ENCODE measurements around the gene MED15.
"Not testable (repeated sequence)": the region's sequence is repeated elsewhere in the genome, so short reads cannot be mapped to it uniquely, and the experiment has no call there.

The MED15 gene, protein sequence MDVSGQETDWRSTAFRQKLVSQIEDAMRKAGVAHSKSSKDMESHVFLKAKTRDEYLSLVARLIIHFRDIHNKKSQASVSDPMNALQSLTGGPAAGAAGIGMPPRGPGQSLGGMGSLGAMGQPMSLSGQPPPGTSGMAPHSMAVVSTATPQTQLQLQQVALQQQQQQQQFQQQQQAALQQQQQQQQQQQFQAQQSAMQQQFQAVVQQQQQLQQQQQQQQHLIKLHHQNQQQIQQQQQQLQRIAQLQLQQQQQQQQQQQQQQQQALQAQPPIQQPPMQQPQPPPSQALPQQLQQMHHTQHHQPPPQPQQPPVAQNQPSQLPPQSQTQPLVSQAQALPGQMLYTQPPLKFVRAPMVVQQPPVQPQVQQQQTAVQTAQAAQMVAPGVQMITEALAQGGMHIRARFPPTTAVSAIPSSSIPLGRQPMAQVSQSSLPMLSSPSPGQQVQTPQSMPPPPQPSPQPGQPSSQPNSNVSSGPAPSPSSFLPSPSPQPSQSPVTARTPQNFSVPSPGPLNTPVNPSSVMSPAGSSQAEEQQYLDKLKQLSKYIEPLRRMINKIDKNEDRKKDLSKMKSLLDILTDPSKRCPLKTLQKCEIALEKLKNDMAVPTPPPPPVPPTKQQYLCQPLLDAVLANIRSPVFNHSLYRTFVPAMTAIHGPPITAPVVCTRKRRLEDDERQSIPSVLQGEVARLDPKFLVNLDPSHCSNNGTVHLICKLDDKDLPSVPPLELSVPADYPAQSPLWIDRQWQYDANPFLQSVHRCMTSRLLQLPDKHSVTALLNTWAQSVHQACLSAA

DNA sequence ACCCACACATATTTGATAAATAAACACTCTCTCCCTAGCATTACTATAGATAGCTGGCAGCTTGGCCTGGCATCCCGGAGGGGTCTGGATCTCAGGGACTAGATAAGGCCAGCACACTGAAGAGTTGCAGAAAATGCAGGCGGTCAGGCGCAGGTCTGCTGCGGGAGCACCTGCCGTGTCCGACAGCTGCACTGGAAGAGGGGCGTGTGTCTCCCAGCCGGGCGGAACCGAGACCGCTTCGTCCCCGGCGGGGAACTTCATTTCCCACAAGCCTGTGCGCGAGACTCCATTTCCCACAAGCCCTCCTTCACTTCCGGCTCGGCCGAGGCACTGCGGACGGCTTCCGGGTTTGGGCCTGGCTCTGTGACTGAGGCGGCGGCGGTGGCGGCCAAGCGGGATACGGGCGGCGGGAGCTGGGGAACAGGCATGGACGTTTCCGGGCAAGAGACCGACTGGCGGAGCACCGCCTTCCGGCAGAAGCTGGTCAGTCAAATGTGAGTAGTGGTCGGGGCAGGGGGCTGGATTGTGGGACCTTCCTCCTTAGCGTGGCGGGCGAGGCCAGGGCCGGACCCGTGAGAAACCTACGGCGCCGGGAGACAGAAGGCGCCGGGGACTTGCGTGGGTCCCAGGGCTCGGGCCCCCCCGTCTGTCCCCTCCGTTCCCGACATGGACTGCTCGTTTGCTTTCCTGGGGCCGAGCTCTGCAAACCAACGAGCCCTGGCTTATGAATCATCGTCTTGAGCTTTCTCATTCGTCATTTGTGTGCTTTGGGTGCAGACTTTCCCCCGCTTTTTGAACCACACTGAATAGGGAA, at the start of gene MED15:
Gene MED15 (plus strand): TSS at position 358 of the 814 bp plus-strand sequence. CDS start 69 bp downstream, at position 427.
- peak; percentile 71 for DNase-seq

DNA sequence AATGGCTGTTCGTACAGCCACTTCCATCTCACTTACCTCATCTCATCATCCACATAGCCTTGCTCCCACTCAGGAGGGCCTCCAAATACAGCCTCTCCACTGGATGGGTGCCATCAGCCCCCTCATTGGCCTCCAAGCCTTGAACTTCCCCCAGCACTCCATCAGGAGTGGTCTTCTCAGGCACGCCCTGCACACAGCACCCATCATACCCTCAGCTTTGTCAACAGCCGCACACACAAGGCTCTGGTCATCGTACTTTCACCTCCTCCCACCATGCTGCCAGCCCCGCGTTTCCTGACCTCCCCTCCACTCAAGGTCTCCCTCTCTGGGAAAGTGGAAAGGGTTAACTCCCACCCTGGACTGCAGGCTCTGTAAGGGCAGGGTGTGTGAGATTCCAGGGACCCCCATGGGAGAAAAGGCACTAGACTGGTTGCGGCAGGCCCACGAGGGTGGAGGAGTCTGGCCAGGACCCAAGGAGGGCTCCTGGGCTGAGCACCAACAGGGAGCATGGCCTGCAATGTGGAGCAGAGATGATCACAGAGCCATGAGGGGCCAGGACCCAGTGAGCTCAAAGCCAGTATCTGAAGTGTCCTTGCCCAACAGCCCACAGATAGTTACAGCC, 48.8 kb upstream of the MED15 start:
- DNase-seq: no peak

DNA sequence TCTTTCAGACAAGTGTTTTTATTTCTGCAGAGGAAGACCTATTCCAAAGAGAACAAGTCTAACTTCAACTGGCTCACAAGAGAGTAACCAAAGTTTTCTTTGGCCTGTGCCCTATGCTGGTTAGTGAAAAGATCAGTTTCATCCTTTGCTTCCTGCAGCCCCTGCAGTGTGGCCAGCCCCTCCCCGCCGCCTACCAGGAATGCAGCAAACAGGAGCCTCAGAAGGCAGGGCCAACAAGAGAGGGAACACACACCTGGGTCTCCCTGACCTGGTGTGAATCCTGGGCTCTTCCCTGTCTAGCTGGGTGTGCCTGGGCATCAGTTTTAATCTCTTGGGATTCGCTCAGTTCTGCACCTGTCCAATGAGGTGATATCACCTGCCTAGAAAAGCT, 48.3 kb upstream of the MED15 start:
- DNase-seq: no peak

DNA sequence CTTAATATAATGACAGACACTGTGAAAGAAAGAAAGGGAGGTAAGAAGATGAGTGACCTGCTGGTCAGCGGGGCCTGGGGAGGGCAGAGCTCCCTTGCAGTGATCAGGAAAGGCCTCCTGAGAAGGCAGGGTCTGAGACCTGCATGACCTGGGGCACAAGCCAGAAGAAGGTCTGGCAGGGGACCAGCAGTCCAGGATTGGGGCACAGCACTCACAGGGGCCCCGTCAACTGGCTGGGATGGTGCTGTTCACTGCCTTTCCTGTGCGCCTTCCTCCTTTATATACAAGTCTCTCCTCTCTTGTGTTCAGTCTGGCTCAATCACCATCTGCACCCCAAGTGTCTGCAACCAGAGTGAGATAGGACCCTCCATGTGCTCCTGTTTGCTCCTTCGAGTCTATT, 47.5 kb upstream of the MED15 start:
- DNase-seq: no peak

DNA sequence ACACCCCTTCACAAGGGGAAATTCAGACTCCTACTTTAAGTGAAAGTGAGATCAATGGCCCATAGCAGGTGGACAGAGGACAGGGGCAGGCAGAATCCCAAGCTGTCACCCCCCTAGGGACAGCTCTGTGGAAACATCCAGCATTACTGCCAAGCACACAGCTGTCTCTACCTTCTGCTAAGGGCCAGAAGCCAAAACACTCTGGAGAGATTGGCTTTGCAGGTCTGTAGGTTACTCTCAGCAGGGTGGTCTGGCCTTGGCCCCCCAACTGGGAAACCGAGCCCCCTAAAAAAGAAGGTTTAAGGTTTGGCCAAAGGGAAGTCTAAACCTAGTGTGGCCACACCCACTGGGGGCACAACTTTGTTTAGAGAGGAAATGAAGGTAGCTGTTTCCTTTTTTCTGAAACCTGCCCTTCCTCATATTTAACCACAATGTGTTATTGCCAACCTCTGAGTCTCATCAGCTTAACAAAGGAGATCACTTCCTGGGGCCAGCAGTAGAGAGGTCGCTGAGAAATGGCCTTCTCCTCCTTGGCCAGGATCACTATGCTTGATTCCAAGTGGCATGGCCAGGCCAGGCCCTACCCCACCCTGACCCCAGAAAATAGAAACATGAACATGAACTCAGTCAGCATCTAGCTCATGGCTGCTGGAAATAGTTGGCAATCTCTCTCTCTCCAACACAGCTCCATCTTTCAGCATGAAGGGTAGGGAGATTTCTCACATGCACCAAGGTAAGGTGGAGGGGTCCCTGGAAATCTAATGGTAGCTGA, 43.9 kb upstream of the MED15 start:
- peak; percentile 25 for DNase-seq

DNA sequence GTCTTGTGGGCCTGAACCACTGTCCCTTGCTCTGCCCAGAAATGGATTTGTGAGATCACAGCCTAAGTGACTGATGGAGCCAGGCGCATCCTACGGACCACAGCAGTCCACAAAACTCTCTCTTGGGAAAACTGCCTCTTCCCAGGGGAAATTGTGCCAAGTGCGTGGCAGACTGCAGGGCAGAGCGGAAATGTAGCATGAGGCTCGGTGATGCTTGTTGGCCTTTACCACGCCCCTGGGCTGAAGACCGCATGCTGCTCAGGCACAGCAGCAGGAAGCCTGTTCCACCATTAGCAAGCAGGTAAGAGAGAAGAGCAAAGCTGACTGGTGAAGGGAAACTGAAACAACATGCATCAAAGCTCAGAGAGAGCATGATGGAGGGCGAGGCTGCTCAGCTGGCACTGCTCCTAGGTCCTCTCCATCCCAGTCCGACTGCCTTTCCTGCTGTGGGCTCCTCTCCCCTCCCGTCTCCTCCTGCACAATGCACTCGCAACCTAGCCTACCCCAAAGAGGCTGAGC, 43.3 kb upstream of the MED15 start:
- no peak for DNase-seq

DNA sequence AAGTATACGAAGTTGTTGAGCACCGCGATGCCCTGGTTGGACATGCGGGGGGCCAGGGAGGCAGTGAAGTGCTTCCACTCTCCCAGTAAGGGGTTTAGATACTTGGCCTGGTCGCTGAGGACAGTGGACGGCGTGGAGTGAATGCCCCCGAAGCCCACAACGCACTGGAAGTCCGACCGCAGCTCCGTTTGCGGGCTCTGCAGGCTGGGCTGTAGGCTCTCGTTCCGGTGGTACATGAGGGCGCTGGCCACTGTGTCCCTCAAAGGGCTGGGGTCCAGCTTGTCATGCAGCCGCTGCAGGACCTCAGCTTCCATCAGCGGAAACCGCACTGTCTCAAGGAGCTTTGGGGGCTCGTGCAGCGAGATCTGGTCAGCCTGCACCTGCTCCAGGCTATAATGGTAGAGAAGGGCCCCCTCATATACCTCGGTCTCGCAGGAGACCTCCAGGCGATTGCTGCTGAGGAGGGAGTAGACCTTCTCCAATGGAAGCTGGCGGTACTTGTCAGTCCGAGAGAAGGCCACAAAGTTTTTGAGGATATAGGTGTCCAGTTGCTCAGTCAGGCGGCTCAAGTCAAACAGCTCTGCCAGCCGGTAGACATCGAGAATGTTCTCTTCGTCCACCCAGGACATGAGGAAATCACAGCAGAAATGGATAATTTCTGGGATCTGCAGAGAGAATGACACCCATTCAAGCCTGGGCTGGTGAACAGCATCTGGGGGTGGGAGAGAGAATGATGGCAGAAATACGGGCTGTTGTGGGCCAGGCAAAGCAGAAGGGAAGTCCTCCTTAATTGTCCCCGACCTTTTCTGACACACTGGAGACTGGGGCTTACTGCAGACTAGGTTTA, 42.3 kb upstream of the MED15 start:
- DNase-seq: no peak

DNA sequence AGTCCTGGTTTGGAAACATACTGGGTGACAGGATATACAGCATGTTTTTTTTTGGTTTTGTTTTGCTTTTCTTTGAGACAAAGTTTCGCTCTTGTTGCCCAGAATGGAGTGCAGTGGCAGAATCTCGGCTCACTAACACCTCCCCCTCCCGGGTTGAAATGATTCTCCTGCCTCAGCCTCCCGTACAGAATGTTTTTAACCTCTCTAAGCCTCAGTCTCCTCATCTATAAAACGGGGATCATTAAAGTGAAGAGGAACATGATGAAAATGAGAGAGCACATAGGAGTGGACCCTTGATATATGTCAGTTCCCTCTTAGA, 41.7 kb upstream of the MED15 start:
- no peak for DNase-seq

DNA sequence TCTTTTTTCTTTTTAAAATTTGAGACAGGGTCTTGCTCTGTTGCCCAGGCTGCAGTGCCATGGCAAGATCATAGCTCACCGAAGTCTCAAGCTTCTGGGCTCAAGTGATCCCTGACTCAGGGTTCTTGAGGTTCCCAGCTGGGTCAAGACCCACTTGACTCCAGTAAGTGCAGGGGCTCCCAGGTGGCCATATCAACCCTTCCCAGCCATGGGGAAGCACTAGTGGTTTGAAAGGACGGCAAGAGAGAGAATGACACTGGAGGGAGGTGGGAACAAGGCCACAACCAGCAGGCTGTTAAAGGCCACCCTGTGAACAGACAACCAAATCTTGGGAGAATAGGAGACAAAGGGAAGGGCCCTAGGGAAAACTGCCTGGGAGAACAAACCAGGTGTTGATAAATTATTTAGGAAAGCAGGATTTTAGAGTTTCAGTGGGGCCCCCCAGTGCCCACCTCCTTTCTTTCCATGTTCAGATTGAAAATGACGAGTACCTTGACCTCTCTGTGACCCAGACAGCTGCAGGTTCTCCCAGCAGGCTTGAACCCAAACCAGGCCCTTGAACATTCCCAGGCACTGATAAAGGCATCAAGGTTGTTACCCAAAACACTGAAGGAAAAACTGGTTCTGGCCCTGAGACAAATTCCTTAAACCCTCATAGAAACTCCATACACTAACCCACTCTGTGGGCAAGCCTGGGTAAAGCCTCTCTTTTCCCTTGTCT, 40.6 kb upstream of the MED15 start:
- no peak for DNase-seq

DNA sequence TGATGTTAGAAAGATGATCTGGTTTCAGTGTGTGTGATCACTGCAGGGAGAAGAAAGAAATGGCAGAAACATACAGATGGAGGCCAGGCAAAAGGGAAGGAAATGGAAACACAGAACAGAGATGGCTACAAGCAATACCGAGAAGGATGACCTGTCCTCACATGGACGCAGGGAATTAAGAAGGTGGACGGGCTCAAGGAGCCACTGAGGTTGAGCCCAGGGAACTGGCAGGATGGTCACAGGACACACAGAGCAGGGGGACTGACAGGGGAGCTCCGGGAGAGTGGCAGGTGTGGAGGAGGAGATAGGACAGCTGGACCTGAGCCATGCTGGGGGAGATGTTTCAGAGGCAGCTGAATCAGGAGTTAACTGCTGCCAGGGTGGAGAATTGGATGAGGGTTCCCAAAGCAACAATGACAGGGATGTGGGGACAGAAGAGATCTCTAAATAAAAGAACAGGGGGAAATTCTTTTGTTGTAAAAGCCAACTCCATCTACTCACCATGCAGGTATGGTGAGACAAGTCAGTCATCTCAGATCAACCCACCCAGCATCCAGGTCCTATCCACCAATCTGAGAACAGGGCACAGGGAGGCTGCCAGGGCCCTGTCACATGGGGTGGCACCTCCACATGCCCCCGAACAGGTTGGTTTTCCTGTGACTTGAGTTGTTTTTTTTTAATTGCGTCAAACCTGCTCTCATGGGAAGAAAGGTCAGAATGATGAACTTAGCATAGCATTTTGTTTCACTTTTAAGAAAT, 38.1 kb upstream of the MED15 start:
- no peak for DNase-seq

DNA sequence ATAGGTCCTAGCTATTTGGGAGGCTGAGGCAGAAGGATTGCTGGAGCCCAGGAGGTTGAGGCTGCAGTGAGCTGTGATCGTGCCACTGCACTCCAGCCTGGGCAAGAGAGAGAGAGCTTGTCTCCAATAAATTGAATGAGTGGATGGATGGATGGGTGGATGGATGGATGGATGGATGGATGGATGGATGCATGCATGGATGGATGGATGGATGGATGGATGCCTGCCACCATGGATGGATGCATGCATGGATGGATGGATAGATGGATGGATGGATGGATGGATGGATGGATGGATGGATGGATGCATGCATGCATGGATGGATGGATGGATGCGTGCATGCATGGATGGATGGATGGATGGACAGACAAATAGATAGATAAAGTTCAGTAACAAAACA, 36.9 kb upstream of the MED15 start:
- not testable (repeated sequence) for DNase-seq

DNA sequence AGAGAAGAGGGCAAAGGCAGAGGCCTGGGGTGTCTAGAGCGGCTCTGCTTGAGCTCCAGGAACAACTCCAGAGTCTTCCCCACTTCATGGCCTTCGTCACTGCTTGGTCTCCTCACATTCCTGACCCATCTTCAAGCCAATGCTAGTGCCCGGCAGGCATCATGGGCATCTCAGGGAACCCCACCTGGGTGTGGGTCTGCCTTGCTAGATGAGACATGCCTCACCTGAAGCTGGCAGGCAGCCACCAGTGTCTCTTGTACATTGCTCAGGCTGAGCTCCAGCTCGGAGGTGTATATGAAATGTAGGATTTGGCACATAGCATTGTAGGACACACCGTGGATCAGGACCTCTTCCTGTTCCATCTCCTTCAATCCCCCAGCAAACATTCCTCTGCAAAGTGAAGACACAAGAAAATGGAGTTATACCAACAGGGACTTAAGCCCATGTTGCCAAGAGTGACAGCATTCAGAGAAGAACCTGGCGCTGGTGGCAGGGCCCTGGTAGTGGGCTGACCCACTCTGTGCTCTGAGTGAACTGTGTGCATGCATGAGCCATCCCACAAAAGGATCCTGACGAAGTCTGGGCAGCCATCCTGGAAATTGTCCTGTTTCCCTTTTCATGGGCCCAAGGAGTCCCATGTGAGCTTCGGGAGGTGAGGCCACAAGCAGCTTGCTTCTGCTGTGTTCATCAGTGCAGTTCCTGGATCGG, 36.1 kb upstream of the MED15 start:
- no peak for DNase-seq

DNA sequence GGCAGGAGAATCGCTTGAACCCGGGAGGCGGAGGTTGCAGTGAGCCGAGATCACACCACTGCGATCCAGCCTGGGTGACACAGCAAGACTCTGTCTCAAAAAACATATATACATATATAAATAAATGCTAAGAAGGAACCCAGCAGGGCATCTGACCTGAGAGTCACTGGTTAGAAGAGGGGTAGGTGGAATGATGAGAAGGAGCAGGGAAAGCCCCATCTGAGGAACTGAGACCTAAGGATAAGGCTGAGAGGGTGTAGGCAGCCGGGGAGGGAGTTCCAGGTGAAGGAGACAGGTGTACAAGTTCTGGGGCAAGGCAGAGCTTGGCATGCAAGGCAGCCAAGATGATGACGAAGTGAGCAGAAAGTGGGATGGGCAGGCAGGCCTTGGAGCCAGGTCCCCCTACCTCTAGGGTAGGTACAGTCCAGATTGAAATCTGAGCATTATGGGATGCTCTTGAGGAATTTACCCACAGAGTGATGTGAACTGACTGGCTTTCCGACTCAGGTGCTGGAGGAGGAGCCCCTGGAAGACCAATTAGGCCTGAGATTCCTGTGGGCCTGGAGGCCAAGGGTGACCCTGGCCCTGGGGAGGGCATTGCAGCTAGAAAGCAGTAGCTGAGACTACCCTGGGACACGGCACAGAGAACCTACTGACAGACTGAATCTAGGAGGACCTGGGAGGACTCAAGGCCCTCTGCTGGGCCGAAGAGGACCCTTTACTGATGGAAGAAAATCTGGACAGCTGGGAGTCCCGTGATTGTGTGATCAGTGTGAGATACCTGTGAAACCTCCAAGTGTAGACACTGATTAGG, 34.6 kb upstream of the MED15 start:
- DNase-seq: no peak

DNA sequence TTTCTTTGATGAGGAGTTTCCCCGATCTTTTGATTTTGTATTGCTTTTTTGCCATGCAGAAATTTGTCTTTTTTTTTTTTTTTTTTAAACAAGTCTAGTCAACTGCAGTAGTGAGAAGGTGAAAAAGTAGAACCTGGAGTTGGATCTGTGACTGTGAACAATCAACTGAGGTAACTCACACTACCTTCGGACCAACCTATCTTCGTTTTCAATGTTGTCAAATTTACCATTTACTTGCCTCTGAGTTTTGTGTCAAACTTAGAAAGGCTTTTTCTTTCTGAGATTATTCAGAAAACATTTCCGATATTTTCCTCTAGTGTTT, 32.3 kb upstream of the MED15 start:
- DNase-seq: no peak

DNA sequence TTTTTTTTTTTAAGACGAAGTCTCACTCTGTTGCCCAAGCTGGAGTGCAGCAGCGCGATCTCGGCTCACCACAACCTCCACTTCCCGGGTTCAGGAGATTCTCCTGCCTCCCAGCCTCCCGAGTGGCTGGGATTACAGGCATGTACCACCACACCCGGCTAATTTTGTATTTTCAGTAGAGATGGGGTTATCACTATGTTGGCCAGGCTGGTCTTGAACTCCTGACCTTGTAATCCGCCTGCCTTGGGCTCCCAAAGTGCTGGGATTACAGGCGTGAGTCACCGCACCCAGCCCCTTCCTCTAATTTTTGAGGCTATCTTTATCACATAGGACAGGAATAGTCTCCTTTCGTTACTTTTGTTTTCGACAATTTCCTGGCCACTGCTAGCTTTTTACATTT, 31.8 kb upstream of the MED15 start:
- DNase-seq: not testable (repeated sequence)

DNA sequence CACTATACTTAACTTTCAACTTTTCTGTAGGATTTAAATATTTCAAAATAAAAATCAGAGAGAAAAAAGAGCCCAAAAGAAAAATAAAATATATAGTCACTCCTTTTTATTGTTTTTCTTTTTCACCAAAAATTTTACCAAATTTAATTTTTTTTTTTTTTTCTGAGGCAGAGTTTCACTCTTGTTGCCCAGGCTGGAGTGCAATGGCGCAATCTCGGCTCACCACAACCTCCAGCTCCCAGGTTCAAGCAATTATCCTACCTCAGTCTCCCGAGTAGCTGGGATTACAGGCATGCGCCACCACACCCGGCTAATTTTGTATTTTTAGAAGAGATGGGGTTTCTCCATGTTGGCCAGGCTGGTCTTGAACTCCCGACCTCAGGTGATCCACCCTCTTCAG, 29.4 kb upstream of the MED15 start:
- DNase-seq: not testable (repeated sequence)

DNA sequence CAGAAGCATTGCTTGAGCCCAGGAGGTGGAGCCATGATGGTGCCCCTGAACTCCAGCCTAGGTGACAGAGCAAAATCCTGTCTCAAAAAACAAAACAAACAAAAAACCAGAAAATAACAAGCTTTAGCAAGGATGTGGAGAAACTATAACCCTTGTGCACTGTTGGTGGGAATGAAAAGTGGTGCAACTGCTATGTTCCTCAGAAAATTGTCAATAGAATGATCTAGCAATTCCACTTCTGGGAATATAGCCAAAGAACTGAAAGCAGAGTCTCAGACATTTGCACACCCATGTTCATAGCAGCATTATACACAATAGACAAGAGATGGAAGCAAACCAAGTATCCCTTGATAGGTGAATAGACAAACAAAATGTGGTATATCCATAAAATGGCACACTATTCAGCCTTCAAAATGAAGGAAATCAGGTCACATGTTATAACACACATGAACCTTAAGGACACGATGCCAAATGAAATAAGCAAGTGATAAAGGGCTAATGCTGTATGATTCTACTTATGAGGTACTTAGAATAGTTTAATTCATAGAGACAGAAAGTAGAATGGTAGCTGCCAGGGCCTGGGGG, 27.7 kb upstream of the MED15 start:
- no peak for DNase-seq

DNA sequence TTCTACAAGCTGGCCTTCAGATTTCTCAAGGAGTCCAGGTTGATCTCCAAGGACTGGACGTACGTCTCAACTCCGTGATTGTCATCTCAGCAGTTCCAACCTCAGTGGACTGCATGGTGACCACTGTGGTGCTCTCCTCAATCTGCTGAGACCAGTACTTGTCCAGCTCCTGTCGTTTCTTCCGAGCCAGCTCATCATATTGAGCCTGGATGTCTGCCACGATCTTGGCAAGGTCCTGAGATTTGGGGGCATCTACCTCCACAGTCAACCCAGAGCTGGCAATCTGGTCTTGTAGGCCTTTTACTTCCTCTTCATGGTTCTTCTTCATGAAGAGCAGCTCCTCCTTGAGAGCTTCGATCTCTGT, 24.3 kb upstream of the MED15 start:
- DNase-seq: not testable (repeated sequence)

Measured in NCI-H446 treated with DMSO at 0.1 percent for 48 hours (cell line).